Measurements from ENCODE around the gene CEBPE.

- no peak for TF ChIP-seq CTCF (IDR thresholded peaks at IDR 0.05; ENCODE audit: insufficient read depth, low read depth, low read length)
- TF ChIP-seq EZH2 (IDR thresholded peaks at IDR 0.05; ENCODE audit: insufficient read depth, low read length), result no peak
Measured at GRCh38 chr14:23094666-23095195, 24.3 kb downstream of the CEBPE start, which contains the start of gene ACIN1.

All from astrocyte (in vitro differentiated cells and primary cell).